ENCODE data around the gene GNL2. TPM values are rescaled to one million over a fixed set of nuclear protein-coding genes. Genes with fewer than 3 reads are reported as not detected.

GNL2 gene
- total RNA-seq, 4 donors from 2014 or later, result 15.9 to 1,081 (median 52.9) TPM

DNA sequence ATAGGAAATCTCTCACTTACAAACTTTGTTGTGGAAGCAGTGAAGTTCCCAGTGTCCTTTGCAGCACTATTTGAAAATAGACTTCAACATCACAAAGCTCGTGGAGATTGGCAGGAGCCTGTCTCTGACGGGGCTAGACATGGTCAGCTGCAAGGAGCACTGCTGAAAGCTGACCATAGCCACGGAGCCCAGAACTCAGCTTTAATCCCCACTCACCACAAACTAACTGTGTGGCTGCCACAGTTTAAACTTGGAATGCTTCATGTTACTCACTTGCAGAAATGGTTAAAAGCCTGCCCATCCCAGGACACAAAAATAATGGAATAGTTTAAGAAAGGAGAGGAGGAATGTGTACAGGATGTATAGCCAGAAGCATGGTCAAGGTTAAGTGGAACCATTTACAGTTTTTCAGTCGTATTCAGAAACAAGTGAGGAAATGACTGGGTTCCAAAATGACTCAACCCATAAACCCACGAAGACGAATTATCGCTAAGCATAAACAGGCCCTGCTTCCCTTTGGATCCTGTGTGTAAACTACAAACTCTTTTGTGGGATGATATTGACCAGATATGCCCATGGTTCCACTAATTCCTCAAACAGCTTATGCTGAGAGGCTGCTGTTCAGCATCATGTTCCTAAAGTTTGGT is 20.8 kb downstream of the GNL2 start:
- TF ChIP-seq POLR2A (IDR thresholded peaks at IDR 0.05), result no peak
- TF ChIP-seq, protein P1, sequence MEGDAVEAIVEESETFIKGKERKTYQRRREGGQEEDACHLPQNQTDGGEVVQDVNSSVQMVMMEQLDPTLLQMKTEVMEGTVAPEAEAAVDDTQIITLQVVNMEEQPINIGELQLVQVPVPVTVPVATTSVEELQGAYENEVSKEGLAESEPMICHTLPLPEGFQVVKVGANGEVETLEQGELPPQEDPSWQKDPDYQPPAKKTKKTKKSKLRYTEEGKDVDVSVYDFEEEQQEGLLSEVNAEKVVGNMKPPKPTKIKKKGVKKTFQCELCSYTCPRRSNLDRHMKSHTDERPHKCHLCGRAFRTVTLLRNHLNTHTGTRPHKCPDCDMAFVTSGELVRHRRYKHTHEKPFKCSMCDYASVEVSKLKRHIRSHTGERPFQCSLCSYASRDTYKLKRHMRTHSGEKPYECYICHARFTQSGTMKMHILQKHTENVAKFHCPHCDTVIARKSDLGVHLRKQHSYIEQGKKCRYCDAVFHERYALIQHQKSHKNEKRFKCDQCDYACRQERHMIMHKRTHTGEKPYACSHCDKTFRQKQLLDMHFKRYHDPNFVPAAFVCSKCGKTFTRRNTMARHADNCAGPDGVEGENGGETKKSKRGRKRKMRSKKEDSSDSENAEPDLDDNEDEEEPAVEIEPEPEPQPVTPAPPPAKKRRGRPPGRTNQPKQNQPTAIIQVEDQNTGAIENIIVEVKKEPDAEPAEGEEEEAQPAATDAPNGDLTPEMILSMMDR (IDR thresholded peaks at IDR 0.05), result no peak

DNA sequence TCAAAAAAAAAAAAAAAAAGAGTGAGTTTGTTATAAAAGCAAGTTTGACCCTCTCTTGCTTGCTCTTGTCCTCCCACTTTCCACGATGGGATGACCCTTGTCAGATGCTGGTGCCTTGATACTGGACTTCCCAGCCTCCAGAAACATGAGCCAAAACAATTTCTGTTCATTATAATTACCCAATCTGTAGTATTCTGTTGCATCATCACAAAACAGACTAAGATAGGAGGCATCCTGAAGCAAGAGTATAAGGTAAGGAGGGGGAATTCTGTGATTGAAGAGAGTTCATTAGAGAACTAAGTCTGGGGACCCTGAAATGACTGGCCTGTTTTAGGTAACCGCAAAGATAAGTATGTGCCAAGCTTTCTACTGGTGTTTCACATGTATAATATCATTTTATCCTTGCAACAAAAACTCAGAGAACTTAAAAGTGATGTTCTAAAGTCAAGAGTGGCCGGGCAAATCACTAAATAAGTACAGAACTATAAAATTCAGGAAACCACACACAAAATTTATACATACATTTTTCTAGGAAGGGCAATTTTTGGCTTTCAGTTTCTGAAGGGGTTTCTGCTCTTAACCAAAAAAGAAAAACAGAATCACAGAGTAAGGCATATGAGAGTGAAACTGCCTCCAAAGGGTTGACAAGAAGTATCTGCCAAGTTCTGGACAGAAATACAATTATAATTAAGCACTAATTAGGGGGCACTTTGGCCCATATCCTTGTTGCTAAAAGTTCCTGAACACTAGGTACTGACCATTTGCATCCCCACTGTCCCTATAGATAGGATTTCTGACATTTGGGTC is 25.0 kb downstream of the GNL2 start:
- Histone ChIP-seq H3K4me1 (no peaks in the 10 kb centered on the region), H3K27ac (no peak overlapping the region), H3K4me3 (no peak overlapping the region), H3K36me3 (no peaks in the 10 kb centered on the region), H3K9me3 (no peaks in the 10 kb centered on the region), H3K27me3 (no peaks in the 10 kb centered on the region)
- no peak for DNase-seq
- intact Hi-C loops (cut with DNase I; ENCODE audit: low total_unique reads), result no loop called here
- TF ChIP-seq, protein P1 (IDR thresholded peaks at IDR 0.05), result no peak
- no peak for TF ChIP-seq POLR2A (IDR thresholded peaks at IDR 0.05)

More for the DNA sequence above, 20.8 kb downstream of the GNL2 start:
- Histone ChIP-seq H3K27me3 (no peaks in the 10 kb centered on the region), H3K9me3 (no peaks in the 10 kb centered on the region), H3K4me1 (no peaks in the 10 kb centered on the region), H3K27ac (no peak overlapping the region), H3K36me3 (no peaks in the 10 kb centered on the region), H3K4me3 (no peak overlapping the region)
- intact Hi-C loops (cut with DNase I; ENCODE audit: low total_unique reads), result no loop called here
- DNase-seq, result no peak

DNA sequence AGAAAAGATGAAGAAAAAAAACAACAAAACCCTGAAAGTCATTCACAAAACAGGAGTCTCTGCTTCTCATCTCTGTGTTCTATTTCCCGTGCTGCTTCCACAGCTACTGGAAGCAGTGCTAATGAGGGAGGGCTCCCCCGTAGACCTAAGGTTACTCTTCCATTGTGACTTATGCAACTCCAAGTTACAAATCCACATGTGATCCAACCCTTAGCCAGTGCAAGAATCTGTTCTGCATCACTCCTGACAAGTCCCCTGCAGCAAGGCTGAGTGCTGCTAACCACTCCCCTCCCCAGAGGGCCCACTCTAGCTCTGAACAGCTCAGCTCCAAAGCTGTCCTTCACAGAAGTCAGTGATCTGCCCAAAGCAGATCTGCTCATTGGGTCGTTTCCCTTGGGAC is 28.7 kb downstream of the GNL2 start:
- Histone ChIP-seq H3K9me3 (no peaks in the 10 kb centered on the region), H3K36me3 (no peaks in the 10 kb centered on the region), H3K4me1 (no peaks in the 10 kb centered on the region), H3K4me3 (no peak overlapping the region), H3K27ac (peak overlapping the region; percentile 1 to 50), H3K27me3 (no peaks in the 10 kb centered on the region)
- no peak for TF ChIP-seq POLR2A (IDR thresholded peaks at IDR 0.05)
- TF ChIP-seq, protein P1 (IDR thresholded peaks at IDR 0.05), result no peak
- peak; percentile 59 to 65 for DNase-seq
- intact Hi-C loops (cut with DNase I; ENCODE audit: low total_unique reads), result no loop called here

DNA sequence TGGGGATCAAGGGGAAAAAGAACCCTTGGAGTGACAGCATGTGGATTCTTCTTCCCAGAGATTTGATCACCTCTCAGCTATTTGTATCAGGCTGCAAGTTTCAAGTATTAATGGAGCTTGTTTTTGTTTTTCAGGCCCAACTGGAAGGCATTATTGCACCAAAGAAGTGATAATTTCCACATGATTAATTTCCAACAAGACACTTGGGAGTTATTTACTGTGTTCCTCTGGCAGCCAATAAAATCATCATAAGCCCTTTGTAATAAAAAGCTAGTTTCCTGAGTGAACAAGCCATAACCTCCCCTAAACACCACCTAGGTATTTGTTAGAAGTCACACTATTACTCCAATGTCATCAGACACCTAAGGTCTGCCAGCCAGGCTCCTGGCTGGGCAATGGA is 30.8 kb downstream of the GNL2 start:
- no peaks in the 10 kb centered on the region for H3K36me3 ChIP-seq
- no peaks in the 10 kb centered on the region for H3K4me1 ChIP-seq
- no peak for DNase-seq
- no peaks in the 10 kb centered on the region for H3K9me3 ChIP-seq
- no peak overlapping the region for H3K27ac ChIP-seq
- H3K4me3 ChIP-seq, result no peak overlapping the region
- no peak for TF ChIP-seq POLR2A (IDR thresholded peaks at IDR 0.05)
- TF ChIP-seq, protein P1 (IDR thresholded peaks at IDR 0.05), result no peak
- H3K27me3 ChIP-seq, result no peaks in the 10 kb centered on the region
- intact Hi-C loops (cut with DNase I; ENCODE audit: low total_unique reads), result no loop called here

DNA sequence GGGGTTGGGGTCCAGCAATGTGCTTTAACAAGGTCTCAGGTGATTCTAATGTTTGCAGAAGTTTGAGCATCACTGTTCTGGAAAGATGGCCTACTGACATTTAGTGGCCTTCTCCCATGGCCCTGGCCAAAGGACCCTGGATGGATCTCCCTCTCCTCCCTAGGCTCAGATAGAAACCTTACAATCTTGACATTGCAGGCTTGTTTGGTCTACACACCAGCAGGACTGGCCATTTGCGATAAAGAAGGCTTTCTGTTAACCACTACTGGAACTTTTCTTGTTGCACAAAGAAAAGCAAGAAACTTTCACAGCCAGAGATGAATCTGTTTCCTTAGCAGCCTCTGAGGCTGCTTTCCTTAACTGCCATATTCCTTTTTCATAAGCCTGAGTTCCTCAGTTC is 32.8 kb downstream of the GNL2 start:
- Histone ChIP-seq H3K36me3 (no peaks in the 10 kb centered on the region), H3K9me3 (no peaks in the 10 kb centered on the region), H3K27ac (no peak overlapping the region), H3K27me3 (no peaks in the 10 kb centered on the region), H3K4me3 (no peak overlapping the region), H3K4me1 (no peaks in the 10 kb centered on the region)
- TF ChIP-seq, protein P1 (IDR thresholded peaks at IDR 0.05), result no peak
- TF ChIP-seq POLR2A (IDR thresholded peaks at IDR 0.05), result no peak
- intact Hi-C loops (cut with DNase I; ENCODE audit: low total_unique reads), result no loop called here
- no peak for DNase-seq
